GM21367 (cell line): ENCODE results near the gene ACHE.
A peak's percentile ranks its signal among the peaks of the same experiment; 100 is the strongest.

ENCODE experiments used
- ATAC-seq: cut with Tn5 transposase; IDR thresholded peaks from one replicate; pipeline ENCODE4 v1.9.1; 2021; ENCODE audit not compliant: unreplicated experiment

Gene ACHE

GRCh38 chr7:100886142-100886935 is 9.3 kb downstream of the ACHE start:
- no peak for ATAC-seq

- no peak for ATAC-seq
Observed at GRCh38 chr7:100885440-100886141, 10.1 kb downstream of the ACHE start.

GRCh38 chr7:100884736-100885439 is 10.8 kb downstream of the ACHE start:
- no peak for ATAC-seq

- ATAC-seq = no peak
Observed at GRCh38 chr7:100882785-100883526, 12.7 kb downstream of the ACHE start.

GRCh38 chr7:100882201-100882600 is 13.5 kb downstream of the ACHE start:
- ATAC-seq = no peak

- no peak for ATAC-seq
Observed at GRCh38 chr7:100881136-100881535, 14.6 kb downstream of the ACHE start.

- ATAC-seq = no peak
Observed at GRCh38 chr7:100880645-100881044, 15.0 kb downstream of the ACHE start.

- no peak for ATAC-seq
Observed at GRCh38 chr7:100879685-100880261, 15.9 kb downstream of the ACHE start.

- no peak for ATAC-seq
Observed at GRCh38 chr7:100878685-100879084, 17.0 kb downstream of the ACHE start.

- ATAC-seq = no peak
Observed at GRCh38 chr7:100878013-100878412, 17.7 kb downstream of the ACHE start.

- ATAC-seq = peak; percentile 15
Observed at GRCh38 chr7:100875356-100875751, 20.3 kb downstream of the ACHE start.

- ATAC-seq = peak; percentile 85
Observed at GRCh38 chr7:100874577-100875355, 20.9 kb downstream of the ACHE start, which contains the start of gene SRRT. Gene SRRT (plus strand): TSS chr7:100875103. CDS start chr7:100875591, 488 bp downstream.

GRCh38 chr7:100874300-100874576 is 21.4 kb downstream of the ACHE start:
- no peak for ATAC-seq

- ATAC-seq = no peak
Observed at GRCh38 chr7:100873599-100874299, 21.9 kb downstream of the ACHE start.

- ATAC-seq = no peak
Observed at GRCh38 chr7:100867776-100868485, 27.8 kb downstream of the ACHE start.

GRCh38 chr7:100867040-100867775 is 28.5 kb downstream of the ACHE start, which contains the start of gene TRIP6:
Gene TRIP6 (plus strand): TSS chr7:100867387. CDS start chr7:100867498, 111 bp downstream.
- ATAC-seq = no peak

- ATAC-seq = no peak
Observed at GRCh38 chr7:100866729-100867039, 29.0 kb downstream of the ACHE start.
